Lower leg skin (tissue), 4 donors: Measurements from ENCODE around the gene JAML. TPM values are rescaled to one million over a fixed set of nuclear protein-coding genes. Genes with fewer than 3 reads are reported as not detected.

Experiments
- DNase-seq, 2 donors: peaks; one replicate each; pipeline ENCODE4 v3.0.0-alpha.2; 2019; ENCODE audit warnings: low spot score in 2 of 2
- H3K4me3 ChIP-seq: fragments of 200-600 bp; sonication (generic); 2 replicates; pipeline ENCODE4 v1.5.1; 2017; ENCODE audit warnings: mild to moderate bottlenecking, low read depth; ENCODE audit not compliant: poor library complexity, severe bottlenecking
- POLR2A ChIP-seq, 2 donors: fragments of 450-650 bp; IDR thresholded peaks; one replicate each; pipeline ENCODE4 v1.6.1; 2016 to 2017; ENCODE audit warnings: antibody characterized with exemption in 2 of 2, mild to moderate bottlenecking in 1 of 2, moderate library complexity in 1 of 2
- WGBS, 2 donors: methylation state at CpG; one replicate each; pipeline ENCODE4 v1.1.5; 2018; 5-methylcytosine and 5-hydroxymethylcytosine counted together
- intact Hi-C: fragments of 100-400 bp; cut with DNase I; formaldehyde crosslinking; loops from one replicate; pipeline ENCODE4 v1.15.0; 2023; ENCODE audit warnings: low total_unique reads
- total RNA-seq, 4 donors: library from RNA; depleted of rRNA; stranded (reverse); fragments of >200 nt; gene quantifications; one replicate each; pipeline ENCODE4 v1.1.0, GENCODE V29; 2016
- TF ChIP-seq, protein P1 (sequence below), 3 donors: fragments of 450-650 bp; IDR thresholded peaks; one replicate each; pipeline ENCODE4 v1.5.1; 2016; ENCODE audit warnings: antibody characterized with exemption in 3 of 3, mild to moderate bottlenecking in 3 of 3, moderate library complexity in 2 of 3

JAML gene
- total RNA-seq, 4 donors from 2014 or later = 0.42 to 3.0 (median 0.61) TPM

DNA sequence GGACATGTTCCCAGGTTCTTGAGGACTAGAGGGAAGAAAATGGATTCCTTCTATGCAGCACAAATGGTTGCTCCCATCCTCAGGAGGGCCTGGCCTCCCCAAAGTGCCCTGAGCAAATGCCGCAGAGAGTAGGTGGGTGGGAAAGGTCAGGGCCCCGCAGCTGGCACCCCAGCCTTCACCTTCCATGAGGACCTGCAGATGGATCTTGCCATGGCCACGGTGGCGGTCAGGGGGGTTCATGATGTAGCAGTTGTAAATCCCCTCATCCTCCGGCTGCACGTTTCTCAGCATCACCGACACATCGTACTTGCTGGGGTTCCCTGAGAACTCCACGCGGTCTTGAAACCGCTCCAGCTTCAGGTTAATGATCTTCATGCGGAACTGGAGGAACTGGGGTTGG, 56.9 kb downstream of the JAML start:
- H3K4me3 ChIP-seq = no peak overlapping the region
- no peak for DNase-seq
- TF ChIP-seq, protein P1, sequence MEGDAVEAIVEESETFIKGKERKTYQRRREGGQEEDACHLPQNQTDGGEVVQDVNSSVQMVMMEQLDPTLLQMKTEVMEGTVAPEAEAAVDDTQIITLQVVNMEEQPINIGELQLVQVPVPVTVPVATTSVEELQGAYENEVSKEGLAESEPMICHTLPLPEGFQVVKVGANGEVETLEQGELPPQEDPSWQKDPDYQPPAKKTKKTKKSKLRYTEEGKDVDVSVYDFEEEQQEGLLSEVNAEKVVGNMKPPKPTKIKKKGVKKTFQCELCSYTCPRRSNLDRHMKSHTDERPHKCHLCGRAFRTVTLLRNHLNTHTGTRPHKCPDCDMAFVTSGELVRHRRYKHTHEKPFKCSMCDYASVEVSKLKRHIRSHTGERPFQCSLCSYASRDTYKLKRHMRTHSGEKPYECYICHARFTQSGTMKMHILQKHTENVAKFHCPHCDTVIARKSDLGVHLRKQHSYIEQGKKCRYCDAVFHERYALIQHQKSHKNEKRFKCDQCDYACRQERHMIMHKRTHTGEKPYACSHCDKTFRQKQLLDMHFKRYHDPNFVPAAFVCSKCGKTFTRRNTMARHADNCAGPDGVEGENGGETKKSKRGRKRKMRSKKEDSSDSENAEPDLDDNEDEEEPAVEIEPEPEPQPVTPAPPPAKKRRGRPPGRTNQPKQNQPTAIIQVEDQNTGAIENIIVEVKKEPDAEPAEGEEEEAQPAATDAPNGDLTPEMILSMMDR (IDR thresholded peaks at IDR 0.05) = no peak
- TF ChIP-seq POLR2A (IDR thresholded peaks at IDR 0.05) = no peak
- WGBS, 2 donors = 92 to 97% methylated on average over 12 of the region's 12 CpGs
- intact Hi-C loops = no loop called here

DNA sequence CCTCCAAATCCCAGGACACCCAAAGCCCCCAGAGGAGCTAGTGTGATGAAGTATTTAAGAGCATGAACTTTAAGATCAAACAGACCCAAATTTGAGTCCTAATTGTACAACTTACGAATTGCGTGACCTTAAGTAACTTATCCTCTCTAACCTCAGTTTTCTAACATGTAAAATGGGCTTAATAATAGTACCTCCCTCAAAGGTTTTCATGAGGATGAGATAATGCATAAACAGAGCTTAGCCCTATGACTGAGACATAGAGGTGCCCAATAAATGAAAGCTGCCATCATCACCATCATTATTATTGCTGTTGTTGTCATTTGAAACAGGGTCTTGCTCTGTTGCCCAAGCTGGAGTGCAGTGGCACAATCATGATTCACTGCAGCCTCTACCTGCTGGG, 57.6 kb downstream of the JAML start:
- 92 to 94% methylated on average over 2 of the region's 2 CpGs for WGBS, 2 donors
- TF ChIP-seq, protein P1 (IDR thresholded peaks at IDR 0.05) = no peak
- TF ChIP-seq POLR2A (IDR thresholded peaks at IDR 0.05) = no peak
- H3K4me3 ChIP-seq = no peak overlapping the region
- DNase-seq = no peak
- intact Hi-C loops = no loop called here

DNA sequence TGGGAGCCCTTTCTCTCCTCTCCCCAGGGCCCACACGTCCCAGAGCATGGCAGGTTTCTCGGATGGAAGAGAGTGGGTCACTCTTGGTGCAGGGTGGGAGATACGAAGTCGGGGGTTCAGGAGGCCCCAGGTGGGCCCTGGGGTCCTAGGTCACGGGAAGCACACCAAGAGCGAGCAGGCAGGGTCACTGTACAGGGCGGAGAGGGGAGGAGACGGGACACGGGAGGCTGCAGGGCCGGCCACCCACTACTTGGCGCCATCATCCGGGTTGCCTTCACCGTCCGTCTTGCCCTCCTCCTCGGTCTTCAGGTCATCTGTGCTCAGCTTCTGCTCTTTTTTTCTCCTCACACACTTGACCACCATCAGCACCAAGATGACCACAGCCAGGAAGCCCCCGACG, 58.2 kb downstream of the JAML start:
- TF ChIP-seq, protein P1 (IDR thresholded peaks at IDR 0.05) = no peak
- TF ChIP-seq POLR2A (IDR thresholded peaks at IDR 0.05) = no peak
- H3K4me3 ChIP-seq = no peak overlapping the region
- 88 to 92% methylated on average over 17 of the region's 17 CpGs for whole genome bisulfite sequencing, 2 donors
- intact Hi-C loops = no loop called here
- no peak for DNase-seq

DNA sequence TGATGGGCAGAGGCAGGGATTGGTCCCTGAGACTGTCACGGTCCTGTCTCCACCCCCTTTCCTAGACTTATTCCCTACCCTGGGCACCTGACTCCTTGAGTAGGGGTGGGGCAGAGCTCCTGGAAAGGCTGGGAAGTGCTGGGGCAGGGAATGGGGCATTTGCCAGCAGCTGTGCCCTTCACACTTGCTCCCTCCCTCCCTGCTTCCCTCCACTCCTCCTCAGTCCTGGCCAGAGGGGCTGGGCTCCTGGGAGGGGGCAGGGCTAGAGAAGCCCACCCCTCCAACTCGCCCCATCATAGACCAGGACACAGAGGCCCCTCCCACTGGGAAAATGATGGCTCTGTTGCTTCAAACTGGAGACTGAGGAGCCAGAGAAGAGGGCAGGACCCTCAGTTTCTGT, 59.9 kb downstream of the JAML start:
- no peak for TF ChIP-seq POLR2A (IDR thresholded peaks at IDR 0.05)
- TF ChIP-seq, protein P1 (IDR thresholded peaks at IDR 0.05) = no peak
- DNase-seq = no peak
- 60 to 71% methylated on average over 2 of the region's 2 CpGs for WGBS, 2 donors
- intact Hi-C loops = no loop called here
- H3K4me3 ChIP-seq = no peak overlapping the region

DNA sequence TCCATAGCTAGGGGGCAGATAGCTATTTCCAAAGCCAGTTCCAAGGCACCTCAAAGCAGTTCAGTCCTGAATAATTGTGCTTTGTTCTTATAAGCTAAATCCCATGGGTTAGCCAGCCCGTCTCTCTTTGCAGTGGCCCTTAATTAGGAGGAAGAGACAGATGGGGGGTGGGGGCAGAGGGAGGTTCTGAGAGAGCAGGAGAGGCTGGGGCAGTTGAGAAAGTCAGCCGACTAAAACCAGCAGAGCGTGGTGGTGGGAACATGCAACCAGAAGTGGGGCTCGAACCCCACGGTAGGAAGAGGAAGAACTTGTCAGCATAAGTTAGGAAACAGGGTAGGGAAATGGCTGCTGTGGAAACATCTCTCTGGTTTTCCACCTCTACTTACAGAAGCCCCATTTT, 61.3 kb downstream of the JAML start:
- 70 to 78% methylated on average over 5 of the region's 5 CpGs for WGBS, 2 donors
- TF ChIP-seq, protein P1 (IDR thresholded peaks at IDR 0.05) = no peak
- no peak for TF ChIP-seq POLR2A (IDR thresholded peaks at IDR 0.05)

DNA sequence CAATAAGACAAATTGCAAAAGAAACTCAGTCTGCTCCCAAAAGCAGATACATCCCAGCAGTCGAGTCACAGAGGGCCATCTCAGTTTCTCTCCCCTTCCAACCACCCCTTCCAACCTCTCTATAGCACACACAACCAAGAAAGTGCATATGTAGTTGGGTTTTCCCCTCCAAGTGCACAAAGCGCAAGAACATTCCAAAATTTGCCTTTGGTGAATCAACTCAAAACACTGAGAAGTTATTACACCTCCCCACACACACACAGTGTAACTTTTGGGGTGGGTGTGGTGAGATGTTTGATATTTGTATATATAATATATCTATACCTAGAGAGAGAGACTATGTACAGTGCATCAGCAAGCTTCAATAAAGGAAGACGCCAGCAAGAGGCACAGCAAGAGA, 62.0 kb downstream of the JAML start:
- TF ChIP-seq POLR2A (IDR thresholded peaks at IDR 0.05) = no peak
- TF ChIP-seq, protein P1 (IDR thresholded peaks at IDR 0.05) = no peak
- no peak overlapping the region for H3K4me3 ChIP-seq
- 81 to 86% methylated on average over 3 of the region's 3 CpGs for WGBS, 2 donors
- intact Hi-C loops = no loop called here
- DNase-seq = no peak

More for the DNA sequence above, 61.3 kb downstream of the JAML start:
- no peak for DNase-seq
- intact Hi-C loops = no loop called here
- no peak overlapping the region for H3K4me3 ChIP-seq
